ENCODE data around the gene SLC51B.

DNA sequence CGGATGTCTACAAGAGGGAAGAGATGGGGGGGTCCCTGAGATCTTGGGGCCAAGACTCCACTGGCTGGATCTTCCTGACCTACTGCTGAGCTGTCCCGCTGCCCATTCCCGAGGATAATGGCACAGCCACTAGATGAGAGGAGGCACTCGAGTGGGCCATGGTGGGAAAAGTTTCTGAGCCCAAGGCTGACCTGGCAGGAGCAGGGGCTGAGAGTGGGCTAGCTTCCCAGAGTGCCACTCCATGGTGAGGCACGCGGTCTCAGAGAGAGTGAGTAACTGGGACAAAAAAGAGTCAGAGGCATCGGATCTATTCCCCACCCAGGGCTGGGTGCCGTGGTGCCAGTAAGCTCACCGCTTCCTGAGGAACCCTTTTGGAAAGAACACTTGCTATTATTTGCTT lies 10.9 kb downstream of the SLC51B start:
- TF ChIP-seq CTCF (conservative IDR thresholded peaks at IDR 0.05 in 1 of 2, IDR thresholded peaks at IDR 0.05 in 1 of 2; ENCODE audit: extremely low read depth in 1 of 2, insufficient read depth in 1 of 2, low read depth in 1 of 2, low read length in 2 of 2) (no peak), EZH2 (IDR thresholded peaks at IDR 0.05; ENCODE audit: borderline replicate concordance, low read length) (no peak)

Data from mammary epithelial cell (primary cell).